ENCODE measurements around the gene PARP3.
"Not testable (repeated sequence)": the region's sequence is repeated elsewhere in the genome, so short reads cannot be mapped to it uniquely, and the experiment has no call there.

The PARP3 gene

DNA sequence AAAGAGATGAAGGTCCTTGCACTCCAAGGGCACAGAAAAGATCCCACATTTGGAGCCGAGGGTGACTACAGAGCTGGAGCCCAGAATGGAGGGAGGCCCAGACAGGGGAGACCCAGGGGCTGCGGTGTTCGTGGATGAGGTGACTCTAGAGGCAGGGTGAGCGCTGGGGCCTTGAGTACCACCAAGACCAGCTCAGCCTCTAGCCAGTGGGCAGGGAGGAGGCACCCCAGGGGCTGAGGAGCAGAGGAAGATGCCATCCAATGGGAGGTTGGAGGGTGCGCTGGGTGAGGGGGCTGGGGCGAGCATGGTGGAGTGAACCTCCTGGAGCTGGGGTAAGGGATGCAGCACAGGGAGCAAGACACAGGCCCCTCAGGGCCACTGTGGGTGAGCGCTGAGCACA is 13.7 kb upstream of the PARP3 start:
- Mint-ChIP-seq H3K9me3 (no peaks in the 10 kb centered on the region), H3K36me3 (ENCODE audit: low read depth) (peaks cover 10% of the 10 kb centered on the region), H3K27me3 (ENCODE audit: low read depth) (no peaks in the 10 kb centered on the region), H3K4me1 (no peaks in the 10 kb centered on the region), H3K4me3 (no peak overlapping the region), H3K27ac (no peak overlapping the region)
- TF ChIP-seq, protein P1, sequence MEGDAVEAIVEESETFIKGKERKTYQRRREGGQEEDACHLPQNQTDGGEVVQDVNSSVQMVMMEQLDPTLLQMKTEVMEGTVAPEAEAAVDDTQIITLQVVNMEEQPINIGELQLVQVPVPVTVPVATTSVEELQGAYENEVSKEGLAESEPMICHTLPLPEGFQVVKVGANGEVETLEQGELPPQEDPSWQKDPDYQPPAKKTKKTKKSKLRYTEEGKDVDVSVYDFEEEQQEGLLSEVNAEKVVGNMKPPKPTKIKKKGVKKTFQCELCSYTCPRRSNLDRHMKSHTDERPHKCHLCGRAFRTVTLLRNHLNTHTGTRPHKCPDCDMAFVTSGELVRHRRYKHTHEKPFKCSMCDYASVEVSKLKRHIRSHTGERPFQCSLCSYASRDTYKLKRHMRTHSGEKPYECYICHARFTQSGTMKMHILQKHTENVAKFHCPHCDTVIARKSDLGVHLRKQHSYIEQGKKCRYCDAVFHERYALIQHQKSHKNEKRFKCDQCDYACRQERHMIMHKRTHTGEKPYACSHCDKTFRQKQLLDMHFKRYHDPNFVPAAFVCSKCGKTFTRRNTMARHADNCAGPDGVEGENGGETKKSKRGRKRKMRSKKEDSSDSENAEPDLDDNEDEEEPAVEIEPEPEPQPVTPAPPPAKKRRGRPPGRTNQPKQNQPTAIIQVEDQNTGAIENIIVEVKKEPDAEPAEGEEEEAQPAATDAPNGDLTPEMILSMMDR (IDR thresholded peaks at IDR 0.05; ENCODE audit: unreplicated experiment in 3 of 3), result no peak

DNA sequence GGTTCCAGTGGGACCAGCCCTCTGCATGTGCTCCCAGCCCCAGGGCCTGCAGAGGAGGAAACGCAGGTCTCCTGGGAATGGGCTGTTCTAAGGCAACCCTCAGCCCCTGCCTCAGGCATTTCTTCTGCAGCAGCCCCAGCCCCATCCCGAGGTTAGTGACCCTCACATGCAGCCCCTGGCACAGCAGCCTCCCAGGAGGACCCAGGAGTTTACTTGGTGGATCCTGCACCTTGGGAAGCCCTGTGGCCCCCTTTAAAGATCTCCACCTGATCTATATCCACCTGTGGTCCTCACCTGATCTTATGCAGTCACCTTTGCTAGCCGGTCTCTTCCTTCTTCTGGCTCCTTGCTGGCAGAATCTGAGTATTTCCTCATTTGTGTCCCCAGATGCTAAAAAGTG is 13.2 kb upstream of the PARP3 start:
- H3K4me1 Mint-ChIP-seq; H3K4me3 Mint-ChIP-seq; H3K27me3 Mint-ChIP-seq (ENCODE audit: low read depth); H3K9me3 Mint-ChIP-seq; H3K27ac Mint-ChIP-seq: not testable (repeated sequence)
- H3K36me3 Mint-ChIP-seq (ENCODE audit: low read depth), result peaks cover 14% of the 10 kb centered on the region

DNA sequence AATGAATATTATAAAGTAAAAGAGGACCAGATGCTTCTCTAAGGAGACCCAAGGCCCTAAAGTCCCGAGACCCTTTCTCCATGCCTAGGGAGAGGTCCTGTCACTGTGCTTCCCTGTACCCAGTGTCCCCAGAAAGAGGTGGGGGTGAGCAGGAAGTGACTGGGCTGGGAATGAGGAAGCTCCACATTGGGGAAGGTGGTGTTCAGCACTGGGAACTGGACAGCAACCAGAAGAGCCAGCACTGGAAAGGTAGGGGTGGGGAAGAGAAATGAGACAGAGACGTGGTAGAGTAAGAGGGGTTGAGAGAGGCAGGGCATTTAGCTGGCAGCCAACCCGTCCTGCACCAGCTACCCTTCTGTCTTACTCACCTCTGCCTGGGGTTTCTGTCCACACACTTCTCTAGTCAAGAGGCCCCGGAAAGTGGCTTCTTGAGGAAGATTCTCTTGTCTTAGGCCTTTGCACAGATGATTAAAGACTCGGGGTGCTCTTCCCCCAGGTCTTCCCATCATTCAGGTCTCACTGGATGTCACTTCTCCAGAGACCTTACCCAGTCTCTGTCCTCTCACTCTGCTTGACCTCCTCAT is 12.7 kb upstream of the PARP3 start:
- H3K4me3 Mint-ChIP-seq, result no peak overlapping the region
- peaks cover 19% of the 10 kb centered on the region for H3K36me3 Mint-ChIP-seq (ENCODE audit: low read depth)
- no peaks in the 10 kb centered on the region for H3K27me3 Mint-ChIP-seq (ENCODE audit: low read depth)
- no peak overlapping the region for H3K27ac Mint-ChIP-seq
- H3K9me3 Mint-ChIP-seq, result no peaks in the 10 kb centered on the region
- H3K4me1 Mint-ChIP-seq, result no peaks in the 10 kb centered on the region
- TF ChIP-seq, protein P1 (IDR thresholded peaks at IDR 0.05; ENCODE audit: unreplicated experiment in 3 of 3), result no peak

DNA sequence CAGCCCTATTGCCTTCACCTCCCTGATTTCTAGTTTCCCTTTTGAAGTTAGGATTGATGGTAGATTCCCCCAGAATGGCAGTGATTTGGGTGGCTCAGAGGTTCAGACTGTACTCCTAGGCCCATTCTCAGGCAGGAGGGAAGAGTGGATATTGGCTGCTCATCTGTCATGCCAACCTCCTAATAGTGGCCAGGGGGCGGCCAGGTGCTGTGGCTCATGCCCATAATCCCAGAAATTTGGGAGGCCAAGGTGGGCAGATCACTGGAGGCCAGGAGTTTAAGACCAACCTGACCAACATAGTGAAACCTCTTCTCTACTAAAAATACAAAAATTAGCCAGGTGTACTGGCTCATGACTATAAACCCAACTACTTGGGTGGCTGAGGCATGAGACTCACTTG is 11.7 kb upstream of the PARP3 start:
- no peaks in the 10 kb centered on the region for H3K27me3 Mint-ChIP-seq (ENCODE audit: low read depth)
- no peak overlapping the region for H3K27ac Mint-ChIP-seq
- TF ChIP-seq, protein P1 (IDR thresholded peaks at IDR 0.05; ENCODE audit: unreplicated experiment in 3 of 3), result no peak
- no peak overlapping the region for H3K4me3 Mint-ChIP-seq
- no peaks in the 10 kb centered on the region for H3K9me3 Mint-ChIP-seq
- no peaks in the 10 kb centered on the region for H3K4me1 Mint-ChIP-seq
- peaks cover 27% of the 10 kb centered on the region for H3K36me3 Mint-ChIP-seq (ENCODE audit: low read depth)

DNA sequence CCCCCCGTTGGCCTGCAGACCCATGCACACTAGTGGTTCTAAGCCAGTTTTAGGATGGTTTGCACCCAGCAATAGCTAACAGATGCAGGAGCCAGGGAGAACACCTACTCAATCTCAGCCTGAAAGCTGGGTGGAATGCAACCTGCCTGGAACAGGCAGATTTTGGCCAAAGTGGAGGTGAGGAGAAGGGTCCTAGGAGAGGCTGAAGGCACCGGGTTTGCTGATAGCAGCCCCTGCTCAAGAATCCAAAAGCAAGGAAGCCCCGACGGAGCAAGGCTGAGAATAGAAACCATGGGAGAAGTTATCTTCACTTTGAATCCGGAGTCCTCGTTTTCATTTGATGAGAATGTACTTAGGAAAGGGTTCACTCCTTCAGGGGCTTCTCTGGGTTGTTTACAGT is 10.4 kb upstream of the PARP3 start:
- no peak overlapping the region for H3K4me3 Mint-ChIP-seq
- TF ChIP-seq, protein P1 (IDR thresholded peaks at IDR 0.05; ENCODE audit: unreplicated experiment in 3 of 3), result no peak
- H3K27me3 Mint-ChIP-seq (ENCODE audit: low read depth), result no peaks in the 10 kb centered on the region
- H3K27ac Mint-ChIP-seq, result no peak overlapping the region
- H3K4me1 Mint-ChIP-seq, result no peaks in the 10 kb centered on the region
- no peaks in the 10 kb centered on the region for H3K9me3 Mint-ChIP-seq
- peaks cover 31% of the 10 kb centered on the region for H3K36me3 Mint-ChIP-seq (ENCODE audit: low read depth)

DNA sequence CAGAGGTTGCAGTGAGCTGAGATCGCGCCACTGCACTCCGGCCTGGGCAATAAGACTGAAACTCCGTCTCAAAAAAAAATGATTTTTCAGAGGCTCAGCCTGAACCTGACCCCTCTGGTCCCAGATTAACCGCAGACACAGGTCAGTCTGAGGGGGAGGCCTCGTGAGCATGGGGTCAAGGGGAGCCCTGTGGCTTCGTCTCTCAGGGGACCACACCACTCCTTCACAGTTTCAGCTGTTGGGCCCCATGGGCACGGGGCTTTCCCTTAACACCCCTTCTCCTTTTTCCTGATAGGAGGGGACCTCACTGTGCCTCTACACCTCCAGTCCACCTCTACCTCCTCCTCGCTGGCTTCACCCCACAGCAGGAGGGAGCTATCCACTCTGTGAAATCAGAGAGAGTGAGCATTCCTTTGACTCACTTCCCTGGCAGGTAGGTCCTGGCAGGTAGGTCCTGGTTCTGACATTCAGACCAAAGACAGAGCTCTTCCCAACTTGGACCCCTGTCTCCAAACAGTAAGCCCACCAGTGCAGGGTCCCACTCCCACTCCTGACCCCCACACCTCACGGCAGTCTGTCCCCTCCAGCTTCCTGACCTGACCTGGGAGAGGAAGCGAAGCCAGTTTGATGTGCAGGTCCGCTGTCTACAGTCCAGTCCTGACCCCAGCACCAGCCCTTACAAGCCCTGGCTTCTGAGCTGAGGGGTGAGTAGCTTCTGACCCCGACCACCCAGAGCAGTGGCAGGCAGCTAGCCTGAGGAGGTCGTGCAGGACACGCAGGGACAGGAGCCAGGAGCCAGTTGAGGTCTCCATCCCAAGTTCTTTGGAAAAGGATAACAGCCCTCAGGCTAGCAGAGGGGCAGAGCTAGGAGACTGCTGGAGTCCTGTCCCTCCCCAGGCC is 9.4 kb upstream of the PARP3 start:
- Mint-ChIP-seq H3K4me1 (no peaks in the 10 kb centered on the region), H3K4me3 (no peak overlapping the region), H3K27me3 (ENCODE audit: low read depth) (no peaks in the 10 kb centered on the region), H3K9me3 (no peaks in the 10 kb centered on the region), H3K27ac (no peak overlapping the region), H3K36me3 (ENCODE audit: low read depth) (peaks cover 39% of the 10 kb centered on the region)
- TF ChIP-seq, protein P1 (IDR thresholded peaks at IDR 0.05; ENCODE audit: unreplicated experiment in 3 of 3), result no peak
